Breast epithelium (tissue), 4 donors: Measurements from ENCODE around the gene UST. TPM values are rescaled to one million over a fixed set of nuclear protein-coding genes. Genes with fewer than 3 reads are reported as not detected.

ENCODE experiments used
- DNase-seq, 2 donors: peaks; one replicate each; pipeline ENCODE4 v3.0.0-alpha.2; 2019; ENCODE audit warnings: low spot score in 2 of 2
- H3K27ac ChIP-seq, 2 donors: fragments of 200-600 bp; sonication (generic) in 1 of 2; one replicate each; pipeline ENCODE4 v1.5.1; 2016 to 2019; ENCODE audit warnings: mild to moderate bottlenecking in 1 of 2
- H3K27me3 ChIP-seq, 2 donors: fragments of 200-600 bp; sonication (generic) in 1 of 2; one replicate each; pipeline versions ENCODE4 v1.5.1 to v1.6.0; 2017 to 2019; ENCODE audit warnings: control low read depth in 1 of 2, mild to moderate bottlenecking in 1 of 2
- H3K36me3 ChIP-seq: fragments of 200-600 bp; one replicate; pipeline ENCODE4 v1.5.1; 2019
- H3K4me1 ChIP-seq, 2 donors: fragments of 200-600 bp; sonication (generic); one replicate each; pipeline ENCODE4 v1.5.1; 2016 to 2019; ENCODE audit warnings: control low read depth in 1 of 2
- H3K4me3 ChIP-seq, 3 donors: fragments of 200-600 bp; sonication (generic); 1 replicate in 2 of 3; 2 replicates in 1 of 3; pipeline ENCODE4 v1.5.1; 2016 to 2019; ENCODE audit warnings: mild to moderate bottlenecking in 3 of 3, moderate library complexity in 2 of 3
- H3K9me3 ChIP-seq, 2 donors: fragments of 200-600 bp; sonication (generic) in 1 of 2; one replicate each; pipeline ENCODE4 v1.5.1; 2016 to 2019; ENCODE audit warnings: control low read depth in 1 of 2
- CTCF ChIP-seq, 3 donors: fragments of 450-650 bp; IDR thresholded peaks; one replicate each; pipeline ENCODE4 v1.5.1; 2016 to 2017; ENCODE audit warnings: antibody characterized with exemption in 3 of 3, mild to moderate bottlenecking in 3 of 3, moderate library complexity in 3 of 3
- POLR2A ChIP-seq: fragments of 450-650 bp; IDR thresholded peaks from one replicate; pipeline ENCODE4 v1.6.1; 2016; ENCODE audit warnings: antibody characterized with exemption, mild to moderate bottlenecking, moderate library complexity
- POLR2AphosphoS5 ChIP-seq, 3 donors: sonication (generic); formaldehyde crosslinking; IDR thresholded peaks; one replicate each; pipeline ENCODE4 v1.6.1; 2017; ENCODE audit warnings: antibody characterized with exemption in 3 of 3
- intact Hi-C: fragments of 100-400 bp; cut with DNase I; formaldehyde crosslinking; loops from one replicate; pipeline ENCODE4 v1.15.1; 2023; ENCODE audit warnings: low total_unique reads
- total RNA-seq, 3 donors: library from RNA; depleted of rRNA; stranded (reverse); fragments of >200 nt; gene quantifications; one replicate each; pipeline ENCODE4 v1.1.0, GENCODE V29; 2016

Gene UST
- total RNA-seq, 3 donors from 2014 or later, result 10.5 to 28.8 (median 13.2) TPM

DNA sequence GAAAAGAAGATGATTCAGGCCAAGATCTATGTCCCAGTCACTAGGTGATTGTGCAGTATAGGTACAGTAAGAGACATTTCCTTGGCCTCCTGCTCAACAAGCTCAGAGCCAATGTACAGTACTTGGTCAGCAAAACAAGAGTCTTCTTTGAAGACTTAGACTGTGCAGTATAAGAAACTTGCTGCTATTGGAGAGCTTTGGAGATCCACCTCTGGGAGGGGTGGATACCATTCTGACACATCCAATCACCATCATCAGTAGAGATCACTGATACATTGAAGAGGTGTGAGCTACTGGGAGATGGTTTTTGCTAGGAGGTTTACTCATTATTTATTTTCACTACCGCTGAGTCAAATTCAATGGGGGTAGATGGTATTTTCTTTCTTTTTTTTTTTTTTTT lies 77.5 kb downstream of the UST start:
- Histone ChIP-seq H3K9me3 (no peaks in the 10 kb centered on the region), H3K4me3 (no peak overlapping the region), H3K36me3 (no peaks in the 10 kb centered on the region), H3K27me3 (no peaks in the 10 kb centered on the region), H3K4me1 (no peaks in the 10 kb centered on the region), H3K27ac (no peak overlapping the region)
- DNase-seq, result no peak
- TF ChIP-seq CTCF (IDR thresholded peaks at IDR 0.05) (no peak), POLR2AphosphoS5 (IDR thresholded peaks at IDR 0.05) (no peak), POLR2A (no peak)
- intact Hi-C loops, result no loop called here

- Histone ChIP-seq H3K9me3 (no peaks in the 10 kb centered on the region), H3K4me3 (no peak overlapping the region), H3K27ac (no peak overlapping the region), H3K36me3 (no peaks in the 10 kb centered on the region), H3K4me1 (no peaks in the 10 kb centered on the region), H3K27me3 (no peaks in the 10 kb centered on the region)
- intact Hi-C loops, result no loop called here
- no peak for TF ChIP-seq CTCF (IDR thresholded peaks at IDR 0.05)
- no peak for DNase-seq
Observed at GRCh38 chr6:148824960-148825359, 78.1 kb downstream of the UST start.

DNA sequence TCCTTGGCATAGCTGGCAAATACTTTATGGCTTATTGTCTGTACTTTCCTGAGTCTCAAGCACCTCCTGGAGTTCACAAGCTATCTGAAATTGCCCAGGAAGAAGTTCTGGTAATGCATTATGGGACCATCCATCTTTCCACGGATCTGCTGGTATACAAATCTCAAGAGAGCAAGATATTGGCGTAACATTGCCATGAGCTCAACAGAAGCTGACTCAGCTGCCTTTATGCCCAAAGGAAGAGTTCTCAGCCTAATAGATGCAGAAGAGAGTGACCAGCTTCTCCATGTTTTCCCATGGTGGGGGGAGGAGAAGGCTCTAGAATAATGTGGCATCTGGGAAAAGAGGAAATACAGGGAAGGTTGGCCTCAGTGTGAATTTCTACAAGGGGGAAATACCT lies 78.7 kb downstream of the UST start:
- intact Hi-C loops, result no loop called here
- H3K27ac ChIP-seq, result no peak overlapping the region
- H3K9me3 ChIP-seq, result no peaks in the 10 kb centered on the region
- H3K36me3 ChIP-seq, result no peaks in the 10 kb centered on the region
- peaks cover 0 to under 1% of the 10 kb centered on the region in 2 donors for H3K4me1 ChIP-seq
- no peaks in the 10 kb centered on the region for H3K27me3 ChIP-seq
- DNase-seq, result no peak
- TF ChIP-seq POLR2AphosphoS5 (IDR thresholded peaks at IDR 0.05) (no peak), POLR2A (no peak), CTCF (IDR thresholded peaks at IDR 0.05) (no peak)
- H3K4me3 ChIP-seq, result no peak overlapping the region

GRCh38 chr6:148827416-148828045 lies 80.7 kb downstream of the UST start:
- Histone ChIP-seq H3K9me3 (no peaks in the 10 kb centered on the region), H3K36me3 (no peaks in the 10 kb centered on the region), H3K27me3 (no peaks in the 10 kb centered on the region), H3K27ac (no peak overlapping the region), H3K4me1 (peaks cover 0 to 7% of the 10 kb centered on the region in 2 donors), H3K4me3 (no peak overlapping the region)
- TF ChIP-seq CTCF (IDR thresholded peaks at IDR 0.05) (no peak), POLR2A (no peak), POLR2AphosphoS5 (IDR thresholded peaks at IDR 0.05) (no peak)
- DNase-seq, result no peak
- intact Hi-C loops, result no loop called here

DNA sequence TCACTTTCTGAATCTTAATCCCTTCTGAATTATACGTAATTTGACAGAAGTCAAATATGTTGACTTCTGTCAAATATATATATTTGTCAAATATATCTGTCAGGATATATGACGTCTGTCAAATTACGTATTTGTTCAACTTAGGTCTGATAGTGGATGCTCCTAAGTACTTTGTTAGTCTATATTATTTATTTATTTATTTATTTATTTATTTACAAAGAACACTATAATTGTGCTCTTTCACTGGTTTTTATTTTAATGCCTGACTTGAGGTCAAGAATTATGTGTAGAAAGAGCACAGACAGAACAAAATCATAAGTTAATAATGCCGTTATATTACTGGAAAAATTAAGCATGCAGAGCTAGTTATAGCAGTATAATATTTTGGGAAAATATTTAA lies 81.2 kb downstream of the UST start:
- DNase-seq, result no peak
- intact Hi-C loops, result no loop called here

More for the DNA sequence above, 81.2 kb downstream of the UST start:
- Histone ChIP-seq H3K27me3 (no peaks in the 10 kb centered on the region), H3K9me3 (no peaks in the 10 kb centered on the region), H3K4me1 (peaks cover 0 to 7% of the 10 kb centered on the region in 2 donors), H3K36me3 (no peaks in the 10 kb centered on the region), H3K4me3 (no peak overlapping the region), H3K27ac (no peak overlapping the region)
- no peak for TF ChIP-seq POLR2AphosphoS5 (IDR thresholded peaks at IDR 0.05)
- TF ChIP-seq CTCF (IDR thresholded peaks at IDR 0.05), result no peak
- TF ChIP-seq POLR2A, result no peak
